Choroid plexus epithelial cell (primary cell): ENCODE measurements around the gene RTP5.

Experiments
- DNase-seq: peaks from one replicate; pipeline ENCODE4 v3.0.0-alpha.2; 2010; ENCODE audit warnings: low read depth
- H3K4me3 ChIP-seq: 2 replicates; pipeline ENCODE4 v1.5.1; 2011; ENCODE audit warnings: low read depth, mild to moderate bottlenecking, control low read depth, low read length, moderate library complexity
- TF ChIP-seq, protein P1 (sequence below): conservative IDR thresholded peaks from 2 replicates; pipeline ENCODE4 v1.5.1; 2011; ENCODE audit warnings: low read depth, mild to moderate bottlenecking, control low read depth, inconsistent platforms, low read length, moderate library complexity

RTP5 gene

DNA sequence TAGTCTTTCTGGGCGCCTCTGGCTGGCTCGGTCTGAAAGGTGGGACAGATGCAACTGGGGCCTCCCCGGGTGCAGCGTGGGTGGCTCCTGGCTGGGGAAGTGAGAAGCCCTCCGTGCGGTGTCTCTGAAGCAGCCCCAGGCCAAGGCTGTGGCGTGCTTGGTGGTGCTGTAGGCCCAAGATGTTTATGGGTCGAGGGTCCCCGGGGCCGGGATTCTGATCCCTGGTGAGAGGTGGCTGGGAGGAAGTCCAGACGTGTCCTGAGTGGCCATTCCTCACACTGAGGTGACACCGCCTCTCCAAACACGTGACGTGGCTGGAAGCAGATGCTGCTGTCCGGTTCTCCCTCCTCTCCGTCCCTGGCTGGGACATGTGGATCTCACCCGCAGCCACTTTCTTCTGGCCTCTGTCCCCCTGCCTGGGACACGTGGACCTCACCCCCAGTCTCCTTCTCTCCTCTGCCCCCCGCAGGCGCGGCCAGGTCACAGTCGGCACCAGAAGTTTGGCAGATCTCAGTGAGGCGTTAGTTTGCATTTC lies 12.6 kb downstream of the RTP5 start:
- TF ChIP-seq, protein P1, sequence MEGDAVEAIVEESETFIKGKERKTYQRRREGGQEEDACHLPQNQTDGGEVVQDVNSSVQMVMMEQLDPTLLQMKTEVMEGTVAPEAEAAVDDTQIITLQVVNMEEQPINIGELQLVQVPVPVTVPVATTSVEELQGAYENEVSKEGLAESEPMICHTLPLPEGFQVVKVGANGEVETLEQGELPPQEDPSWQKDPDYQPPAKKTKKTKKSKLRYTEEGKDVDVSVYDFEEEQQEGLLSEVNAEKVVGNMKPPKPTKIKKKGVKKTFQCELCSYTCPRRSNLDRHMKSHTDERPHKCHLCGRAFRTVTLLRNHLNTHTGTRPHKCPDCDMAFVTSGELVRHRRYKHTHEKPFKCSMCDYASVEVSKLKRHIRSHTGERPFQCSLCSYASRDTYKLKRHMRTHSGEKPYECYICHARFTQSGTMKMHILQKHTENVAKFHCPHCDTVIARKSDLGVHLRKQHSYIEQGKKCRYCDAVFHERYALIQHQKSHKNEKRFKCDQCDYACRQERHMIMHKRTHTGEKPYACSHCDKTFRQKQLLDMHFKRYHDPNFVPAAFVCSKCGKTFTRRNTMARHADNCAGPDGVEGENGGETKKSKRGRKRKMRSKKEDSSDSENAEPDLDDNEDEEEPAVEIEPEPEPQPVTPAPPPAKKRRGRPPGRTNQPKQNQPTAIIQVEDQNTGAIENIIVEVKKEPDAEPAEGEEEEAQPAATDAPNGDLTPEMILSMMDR, result no peak
- peak; percentile 23 for DNase-seq
- peak overlapping the region; percentile 77 for H3K4me3 ChIP-seq

- no peak for DNase-seq
- H3K4me3 ChIP-seq, result no peak overlapping the region
- TF ChIP-seq, protein P1, result no peak
These were observed 15.4 kb downstream of the RTP5 start for GRCh38 chr2:241884951-241885290.

DNA sequence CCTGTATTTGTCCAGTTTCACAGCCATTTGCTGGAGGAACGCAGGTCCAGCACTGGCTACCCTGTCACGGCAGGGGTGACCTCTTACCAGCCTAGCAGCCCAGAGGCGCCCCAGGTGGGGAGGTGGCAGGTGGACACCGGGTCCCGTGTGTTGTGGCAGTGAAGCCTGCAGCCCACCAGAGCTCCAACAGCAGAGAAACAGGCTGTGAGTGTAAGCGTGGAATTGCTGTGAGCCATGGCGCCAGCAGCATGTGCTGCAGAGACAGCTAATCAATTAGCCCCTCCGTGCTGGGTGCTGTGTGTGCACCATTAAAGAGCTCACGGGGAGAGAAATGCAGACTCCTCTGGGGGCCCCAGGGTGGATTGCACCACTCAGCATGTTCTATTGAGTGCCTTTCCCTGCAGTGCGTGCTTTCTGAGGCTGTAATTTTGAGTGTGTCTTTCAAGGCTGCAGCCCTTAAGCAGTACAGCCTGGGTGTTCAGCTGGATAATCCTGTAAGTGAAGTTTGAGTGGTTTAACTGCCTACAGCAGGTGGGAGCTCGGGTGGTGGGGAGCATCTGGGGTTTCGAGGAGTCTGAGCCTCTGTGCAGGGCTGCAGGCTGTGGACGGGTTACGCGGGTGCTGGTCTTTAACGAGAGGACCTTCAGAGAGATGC lies 15.9 kb downstream of the RTP5 start:
- DNase-seq, result no peak
- H3K4me3 ChIP-seq, result no peak overlapping the region
- TF ChIP-seq, protein P1, result no peak

DNA sequence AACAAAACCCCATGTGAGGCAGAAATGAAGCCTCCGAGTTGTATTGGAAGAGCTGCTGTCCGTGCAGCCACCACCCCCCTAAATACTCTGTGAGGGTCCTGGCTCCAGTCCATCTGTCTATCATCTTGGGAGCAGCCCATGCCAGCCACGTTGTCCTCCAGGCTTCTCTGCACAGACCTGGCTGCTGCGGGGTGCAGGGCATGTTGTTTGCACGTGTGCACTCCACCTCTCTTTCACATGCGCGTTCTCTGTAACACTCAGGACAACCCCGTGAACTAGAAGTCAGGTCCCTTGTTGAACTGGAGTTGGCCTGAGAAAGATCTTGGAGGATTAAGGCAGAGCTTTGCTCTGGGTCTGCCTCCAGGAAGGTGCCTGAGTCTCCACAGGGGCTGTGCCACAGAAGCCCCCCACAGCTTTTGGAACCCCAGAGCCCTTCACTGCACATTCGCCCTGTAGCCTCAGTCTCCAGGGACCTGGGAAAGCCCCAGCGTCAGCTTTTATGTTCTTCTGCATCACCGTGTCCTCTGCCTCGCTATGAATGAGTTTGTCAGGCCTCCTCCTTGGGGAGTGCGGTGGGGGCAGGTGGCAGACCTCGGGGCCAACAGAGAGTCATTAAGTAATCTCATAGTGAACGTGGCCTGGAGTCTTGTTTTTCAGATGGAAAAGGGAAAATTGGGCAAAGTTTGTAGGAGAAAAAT lies 16.6 kb downstream of the RTP5 start:
- no peak for DNase-seq
- no peak overlapping the region for H3K4me3 ChIP-seq
- TF ChIP-seq, protein P1, result no peak

GRCh38 chr2:241886840-241887447 lies 17.4 kb downstream of the RTP5 start:
- no peak for DNase-seq

DNA sequence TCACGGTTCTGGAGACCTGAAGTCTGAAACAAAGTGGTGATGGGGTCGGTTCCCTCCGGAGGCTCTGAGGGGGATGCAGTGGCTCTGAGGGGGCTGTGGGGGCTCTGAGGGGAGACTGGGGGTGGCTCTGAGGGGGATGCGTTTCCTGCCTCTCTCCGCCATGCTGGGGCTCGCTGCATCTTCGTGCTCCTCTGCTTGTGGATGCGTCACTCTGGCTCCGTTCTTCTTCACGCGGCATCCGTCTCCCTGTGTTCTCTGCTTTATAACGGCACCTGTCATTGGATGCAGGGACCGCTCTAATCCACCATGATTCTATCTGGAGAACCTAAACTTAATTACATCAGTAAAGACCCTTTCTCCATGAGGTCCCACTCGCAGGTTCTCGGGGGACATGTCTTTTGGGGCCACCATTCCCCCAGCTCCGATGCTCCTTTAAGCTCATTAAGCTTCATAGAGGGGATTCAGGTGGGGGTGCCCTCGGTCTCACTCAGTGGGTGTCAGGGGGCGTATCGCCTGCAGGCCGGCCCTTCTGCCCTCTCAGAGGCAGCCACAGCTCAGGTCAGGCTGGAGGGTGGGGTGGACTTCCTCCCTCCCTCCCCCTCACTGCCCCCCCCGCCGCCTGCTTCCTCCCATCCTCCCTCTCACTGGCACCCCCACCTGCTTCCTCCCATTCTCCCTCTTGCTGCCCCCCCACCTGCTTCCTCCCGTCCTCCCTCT lies 18.4 kb downstream of the RTP5 start:
- no peak overlapping the region for H3K4me3 ChIP-seq
- TF ChIP-seq, protein P1, result no peak
- DNase-seq, result no peak

More at GRCh38 chr2:241886840-241887447, 17.4 kb downstream of the RTP5 start:
- TF ChIP-seq, protein P1, result no peak
- H3K4me3 ChIP-seq, result no peak overlapping the region
